DMS79 (cell line): ENCODE results near the gene MRPS18A.

ENCODE experiments used
- DNase-seq: peaks from one replicate; lab custom pipeline; 2025; lab: John Stamatoyannopoulos, UW

Gene MRPS18A

GRCh38 chr6:43698584-43699349 is 11.2 kb upstream of the MRPS18A start:
- DNase-seq = no peak

- DNase-seq = no peak
These were observed 9.8 kb upstream of the MRPS18A start for GRCh38 chr6:43697421-43697820.

GRCh38 chr6:43695967-43696291 is 8.3 kb upstream of the MRPS18A start:
- DNase-seq = no peak

- no peak for DNase-seq
These were observed 7.8 kb upstream of the MRPS18A start for GRCh38 chr6:43695215-43695966.

- DNase-seq = no peak
These were observed 1.8 kb upstream of the MRPS18A start for GRCh38 chr6:43689421-43689820.

- DNase-seq = no peak
These were observed 533 bp downstream of the MRPS18A start for GRCh38 chr6:43687079-43687436.

- no peak for DNase-seq
These were observed 3.7 kb downstream of the MRPS18A start for GRCh38 chr6:43683708-43684455.

GRCh38 chr6:43682724-43683429 is 4.7 kb downstream of the MRPS18A start:
- no peak for DNase-seq

- DNase-seq = no peak
These were observed 6.3 kb downstream of the MRPS18A start for GRCh38 chr6:43681303-43681702.

GRCh38 chr6:43680308-43681200 is 7.0 kb downstream of the MRPS18A start:
- no peak for DNase-seq

- no peak for DNase-seq
These were observed 8.5 kb downstream of the MRPS18A start for GRCh38 chr6:43679057-43679456.

GRCh38 chr6:43678341-43678740 is 9.2 kb downstream of the MRPS18A start:
- no peak for DNase-seq

- DNase-seq = no peak
These were observed 9.8 kb downstream of the MRPS18A start for GRCh38 chr6:43677759-43678158.

GRCh38 chr6:43676962-43677606 is 10.5 kb downstream of the MRPS18A start:
- no peak for DNase-seq

- DNase-seq = no peak
These were observed 12.7 kb downstream of the MRPS18A start for GRCh38 chr6:43674921-43675320.

- no peak for DNase-seq
These were observed 13.3 kb downstream of the MRPS18A start for GRCh38 chr6:43674291-43674690.

- DNase-seq = no peak
These were observed 14.0 kb downstream of the MRPS18A start for GRCh38 chr6:43673444-43674084.

- DNase-seq = no peak
These were observed 15.5 kb downstream of the MRPS18A start for GRCh38 chr6:43671801-43672690.
